ENCODE measurements around the gene DAGLA. TPM values are rescaled to one million over a fixed set of nuclear protein-coding genes. Genes with fewer than 3 reads are reported as not detected.

The DAGLA gene
- total RNA-seq, 4 donors from 2014 or later, result 11.9 to 31.4 (median 17.0) TPM

- 77% methylated on average over 9 of the region's 9 CpGs; no CpG with 5 or more reads in 1 of the 2 donors for WGBS, 2 donors (ENCODE audit: low coverage in 1 of 2)
- Histone ChIP-seq H3K4me1 (no peaks in the 10 kb centered on the region), H3K9me3 (no peaks in the 10 kb centered on the region), H3K27ac (no peak overlapping the region), H3K36me3 (no peaks in the 10 kb centered on the region), H3K27me3 (no peaks in the 10 kb centered on the region), H3K4me3 (no peak overlapping the region)
- no peak for DNase-seq
- TF ChIP-seq, protein P1, sequence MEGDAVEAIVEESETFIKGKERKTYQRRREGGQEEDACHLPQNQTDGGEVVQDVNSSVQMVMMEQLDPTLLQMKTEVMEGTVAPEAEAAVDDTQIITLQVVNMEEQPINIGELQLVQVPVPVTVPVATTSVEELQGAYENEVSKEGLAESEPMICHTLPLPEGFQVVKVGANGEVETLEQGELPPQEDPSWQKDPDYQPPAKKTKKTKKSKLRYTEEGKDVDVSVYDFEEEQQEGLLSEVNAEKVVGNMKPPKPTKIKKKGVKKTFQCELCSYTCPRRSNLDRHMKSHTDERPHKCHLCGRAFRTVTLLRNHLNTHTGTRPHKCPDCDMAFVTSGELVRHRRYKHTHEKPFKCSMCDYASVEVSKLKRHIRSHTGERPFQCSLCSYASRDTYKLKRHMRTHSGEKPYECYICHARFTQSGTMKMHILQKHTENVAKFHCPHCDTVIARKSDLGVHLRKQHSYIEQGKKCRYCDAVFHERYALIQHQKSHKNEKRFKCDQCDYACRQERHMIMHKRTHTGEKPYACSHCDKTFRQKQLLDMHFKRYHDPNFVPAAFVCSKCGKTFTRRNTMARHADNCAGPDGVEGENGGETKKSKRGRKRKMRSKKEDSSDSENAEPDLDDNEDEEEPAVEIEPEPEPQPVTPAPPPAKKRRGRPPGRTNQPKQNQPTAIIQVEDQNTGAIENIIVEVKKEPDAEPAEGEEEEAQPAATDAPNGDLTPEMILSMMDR (IDR thresholded peaks at IDR 0.05), result no peak
- TF ChIP-seq POLR2A (IDR thresholded peaks at IDR 0.05) (no peak), EP300 (IDR thresholded peaks at IDR 0.05; ENCODE audit: low read depth) (no peak), POLR2AphosphoS5 (IDR thresholded peaks at IDR 0.05) (no peak)
- intact Hi-C loops (cut with DNase I; ENCODE audit: low total_unique reads), result no loop called here
- in situ Hi-C loops (cut with MboI; ENCODE audit: low pct_ligation_motif_present in 1 of 4, low pct_unique_long_range_greater_than_20kb in 1 of 4, low sequenced_read_pairs in 3 of 4), result loop anchor here in 1 of 4 donors (10.0 kb wide), 1 partner anchor 50 kb away; no protein-coding TSS in a partner anchor
Measured at GRCh38 chr11:61724437-61724836, 44.2 kb downstream of the DAGLA start.

DNA sequence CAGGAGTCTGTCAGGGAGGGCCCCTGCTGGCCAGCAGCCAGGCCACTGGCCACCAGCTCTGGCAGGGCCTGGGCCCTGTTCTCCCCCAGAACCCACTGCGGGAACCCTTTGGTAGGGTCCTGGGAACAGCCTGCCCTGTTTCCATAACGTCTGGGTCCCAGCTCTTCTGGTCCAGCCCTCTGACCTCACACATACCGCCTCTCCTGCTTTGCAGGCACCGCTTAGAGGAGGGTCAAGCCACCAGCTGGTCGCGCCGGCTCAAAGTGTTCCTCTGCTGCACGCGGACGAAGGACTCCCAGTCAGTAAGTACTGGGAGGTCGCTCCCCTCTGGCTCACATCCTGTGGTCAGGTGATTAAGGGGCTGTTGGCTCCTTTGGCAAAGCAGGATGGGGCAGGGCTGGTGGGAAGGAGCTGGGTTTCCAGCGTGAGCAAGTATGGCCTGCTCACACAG, 45.6 kb downstream of the DAGLA start:
- in situ Hi-C loops (cut with MboI; ENCODE audit: low pct_ligation_motif_present in 1 of 4, low pct_unique_long_range_greater_than_20kb in 1 of 4, low sequenced_read_pairs in 3 of 4), result loop anchor here in 1 of 4 donors (10.0 kb wide), 1 partner anchor 51 kb away; no protein-coding TSS in a partner anchor
- H3K9me3 ChIP-seq, result no peaks in the 10 kb centered on the region

GRCh38 chr11:61726775-61727174, 46.6 kb downstream of the DAGLA start:
- no peak overlapping the region for H3K4me3 ChIP-seq
- intact Hi-C loops (cut with DNase I; ENCODE audit: low total_unique reads) (no loop called here), in situ Hi-C loops (cut with MboI; ENCODE audit: low pct_ligation_motif_present in 1 of 4, low pct_unique_long_range_greater_than_20kb in 1 of 4, low sequenced_read_pairs in 3 of 4) (loop anchor here in 1 of 4 donors (10.0 kb wide), 1 partner anchor 52 kb away; no protein-coding TSS in a partner anchor)
- H3K27me3 ChIP-seq, result no peaks in the 10 kb centered on the region
- no peaks in the 10 kb centered on the region for H3K9me3 ChIP-seq
- no peaks in the 10 kb centered on the region for H3K4me1 ChIP-seq
- H3K36me3 ChIP-seq, result no peaks in the 10 kb centered on the region
- 89% methylated on average over 13 of the region's 13 CpGs; no CpG with 5 or more reads in 1 of the 2 donors for WGBS, 2 donors (ENCODE audit: low coverage in 1 of 2)
- no peak for DNase-seq
- no peak overlapping the region for H3K27ac ChIP-seq
- no peak for TF ChIP-seq POLR2A (IDR thresholded peaks at IDR 0.05)
- TF ChIP-seq, protein P1 (IDR thresholded peaks at IDR 0.05), result no peak
- no peak for TF ChIP-seq EP300 (IDR thresholded peaks at IDR 0.05; ENCODE audit: low read depth)
- no peak for TF ChIP-seq POLR2AphosphoS5 (IDR thresholded peaks at IDR 0.05)

More for the DNA sequence above, 45.6 kb downstream of the DAGLA start:
- Histone ChIP-seq H3K36me3 (no peaks in the 10 kb centered on the region), H3K4me3 (no peak overlapping the region), H3K27me3 (no peaks in the 10 kb centered on the region), H3K4me1 (no peaks in the 10 kb centered on the region), H3K27ac (no peak overlapping the region)
- no peak for TF ChIP-seq POLR2A (IDR thresholded peaks at IDR 0.05)
- TF ChIP-seq EP300 (IDR thresholded peaks at IDR 0.05; ENCODE audit: low read depth), result no peak
- TF ChIP-seq, protein P1 (IDR thresholded peaks at IDR 0.05), result no peak
- no peak for TF ChIP-seq POLR2AphosphoS5 (IDR thresholded peaks at IDR 0.05)
- no peak for DNase-seq
- 85% methylated on average over 12 of the region's 12 CpGs; no CpG with 5 or more reads in 1 of the 2 donors for WGBS, 2 donors (ENCODE audit: low coverage in 1 of 2)
- intact Hi-C loops (cut with DNase I; ENCODE audit: low total_unique reads), result no loop called here

DNA sequence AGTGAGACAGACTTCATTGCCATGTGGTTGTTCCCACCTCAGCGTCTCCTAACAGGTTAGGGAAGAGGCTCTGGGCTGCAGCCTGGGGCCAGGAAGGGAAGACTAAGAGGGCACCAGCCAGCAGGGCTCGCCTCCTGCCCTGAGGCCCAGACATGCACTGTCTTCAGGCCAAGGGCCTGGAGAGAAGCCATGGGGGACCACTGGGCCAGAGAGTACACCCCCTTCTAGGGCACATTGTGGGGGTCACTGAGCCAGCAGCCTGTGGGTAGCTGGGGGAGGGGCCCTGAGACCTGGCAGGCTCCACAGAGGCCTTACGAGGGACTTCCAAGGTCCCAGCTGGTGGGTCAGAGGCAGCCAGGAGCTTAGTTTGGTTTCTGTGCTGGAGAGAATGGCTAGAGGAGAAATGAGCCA, 47.2 kb downstream of the DAGLA start:
- in situ Hi-C loops (cut with MboI; ENCODE audit: low pct_ligation_motif_present in 1 of 4, low pct_unique_long_range_greater_than_20kb in 1 of 4, low sequenced_read_pairs in 3 of 4), result loop anchor here in 1 of 4 donors (10.0 kb wide), 1 partner anchor 53 kb away; no protein-coding TSS in a partner anchor
- H3K4me3 ChIP-seq, result no peak overlapping the region
- no peaks in the 10 kb centered on the region for H3K27me3 ChIP-seq
- 89% methylated on average over 3 of the region's 3 CpGs; no CpG with 5 or more reads in 1 of the 2 donors for WGBS, 2 donors (ENCODE audit: low coverage in 1 of 2)
- H3K27ac ChIP-seq, result no peak overlapping the region
- no peaks in the 10 kb centered on the region for H3K36me3 ChIP-seq
- no peak for TF ChIP-seq EP300 (IDR thresholded peaks at IDR 0.05; ENCODE audit: low read depth)
- TF ChIP-seq POLR2AphosphoS5 (IDR thresholded peaks at IDR 0.05), result no peak
- TF ChIP-seq, protein P1 (IDR thresholded peaks at IDR 0.05), result no peak
- no peak for TF ChIP-seq POLR2A (IDR thresholded peaks at IDR 0.05)
- H3K4me1 ChIP-seq, result no peaks in the 10 kb centered on the region
- intact Hi-C loops (cut with DNase I; ENCODE audit: low total_unique reads), result no loop called here
- no peaks in the 10 kb centered on the region for H3K9me3 ChIP-seq
- DNase-seq, result no peak
